HEK293 (cell line): Measurements from ENCODE around the gene LUC7L.

ENCODE experiments used
- CTCF ChIA-PET: fragments of 350-600 bp; formaldehyde crosslinking; extraction: SDS; loops from one replicate; lab custom pipeline; 2021; ENCODE audit warnings: antibody characterized with exemption; lab: Yijun Ruan, JAX
- POLR2A ChIA-PET: fragments of 300-600 bp; formaldehyde crosslinking; extraction: SDS; loops from one replicate; lab custom pipeline; 2020; ENCODE audit warnings: antibody characterized with exemption, inconsistent platforms; lab: Yijun Ruan, JAX
- H3K27ac ChIP-seq: fragments of 200-500 bp; sonication (Bioruptor generic); 2 replicates; pipeline ENCODE4 v1.5.1; 2014; ENCODE audit warnings: low read depth, low read length, control low read depth, inconsistent platforms; ENCODE audit errors: extremely low read depth
- H3K36me3 ChIP-seq, 2 experiments: fragments of 200-500 bp in 1 of 2; sonication (Bioruptor generic) in 1 of 2; 1 replicate in 1 of 2; 2 replicates in 1 of 2; pipeline ENCODE4 v1.5.1; 2014 to 2017; ENCODE audit warnings: inconsistent platforms in 2 of 2, low read length in 2 of 2; ENCODE audit not compliant: control insufficient read depth in 2 of 2, insufficient read depth in 1 of 2
- H3K4me1 ChIP-seq: fragments of 200-500 bp; sonication (Bioruptor generic); 2 replicates; pipeline ENCODE4 v1.5.1; 2014; ENCODE audit warnings: mild to moderate bottlenecking, low read length, inconsistent platforms; ENCODE audit not compliant: control insufficient read depth, insufficient read depth
- H3K4me3 ChIP-seq: 2 replicates; pipeline ENCODE4 v1.5.1; 2011; ENCODE audit warnings: low read depth, mild to moderate bottlenecking, control low read depth, low read length, moderate library complexity
- H3K9me3 ChIP-seq: fragments of 200-500 bp; sonication (Bioruptor generic); 2 replicates; pipeline ENCODE4 v1.5.1; 2014; ENCODE audit warnings: low read depth, low read length, inconsistent platforms; ENCODE audit not compliant: control insufficient read depth, insufficient read depth
- GLI4 ChIP-seq: fragments of 450-650 bp; formaldehyde crosslinking; IDR thresholded peaks from 2 replicates; pipeline ENCODE4 v1.5.1; 2016; ENCODE audit warnings: missing biosample characterization, missing genetic modification characterization
- GLIS2 ChIP-seq: fragments of 450-650 bp; formaldehyde crosslinking; IDR thresholded peaks from 2 replicates; pipeline ENCODE4 v1.5.1; 2016; ENCODE audit warnings: missing biosample characterization, missing genetic modification characterization
- IKZF3 ChIP-seq: fragments of 450-650 bp; IDR thresholded peaks from 2 replicates; pipeline ENCODE4 v1.5.0; 2018; ENCODE audit warnings: missing biosample characterization, mild to moderate bottlenecking, missing genetic modification characterization, moderate library complexity
- KLF10 ChIP-seq: fragments of 450-650 bp; IDR thresholded peaks from 2 replicates; pipeline ENCODE4 v1.5.1; 2018; ENCODE audit warnings: missing biosample characterization, mild to moderate bottlenecking, missing genetic modification characterization
- KLF9 ChIP-seq: fragments of 450-650 bp; formaldehyde crosslinking; IDR thresholded peaks from 2 replicates; pipeline ENCODE4 v1.5.1; 2016; ENCODE audit warnings: missing biosample characterization, missing genetic modification characterization, low read depth
- OVOL3 ChIP-seq: fragments of 450-650 bp; formaldehyde crosslinking; IDR thresholded peaks from 2 replicates; pipeline ENCODE4 v1.5.1; 2016; ENCODE audit warnings: missing biosample characterization, missing genetic modification characterization
- PRDM6 ChIP-seq: fragments of 450-650 bp; formaldehyde crosslinking; IDR thresholded peaks from 2 replicates; pipeline ENCODE4 v1.5.1; 2017; ENCODE audit warnings: missing biosample characterization, missing genetic modification characterization
- ZBTB20 ChIP-seq: fragments of 450-650 bp; formaldehyde crosslinking; IDR thresholded peaks from 2 replicates; pipeline ENCODE4 v1.5.1; 2016; ENCODE audit warnings: missing biosample characterization, missing genetic modification characterization
- ZBTB7A ChIP-seq: fragments of 450-650 bp; formaldehyde crosslinking; IDR thresholded peaks from 2 replicates; pipeline ENCODE4 v1.5.1; 2016; ENCODE audit warnings: low read depth, missing biosample characterization, missing genetic modification characterization
- ZFHX2 ChIP-seq: fragments of 450-650 bp; formaldehyde crosslinking; conservative IDR thresholded peaks from 2 replicates; pipeline ENCODE4 v1.5.1; 2016; ENCODE audit warnings: missing biosample characterization, missing genetic modification characterization
- ZFP3 ChIP-seq: fragments of 450-650 bp; formaldehyde crosslinking; IDR thresholded peaks from 2 replicates; pipeline ENCODE4 v1.5.1; 2016; ENCODE audit warnings: low read depth, missing biosample characterization, missing genetic modification characterization
- ZNF146 ChIP-seq: fragments of 450-650 bp; formaldehyde crosslinking; IDR thresholded peaks from 2 replicates; pipeline ENCODE4 v1.5.1; 2016; ENCODE audit warnings: missing biosample characterization, missing genetic modification characterization
- ZNF174 ChIP-seq: fragments of 450-650 bp; formaldehyde crosslinking; IDR thresholded peaks from 2 replicates; pipeline ENCODE4 v1.5.0; 2017; ENCODE audit warnings: missing biosample characterization, mild to moderate bottlenecking, missing genetic modification characterization
- ZNF184 ChIP-seq: fragments of 450-650 bp; IDR thresholded peaks from 2 replicates; pipeline ENCODE4 v1.5.1; 2018; ENCODE audit warnings: missing biosample characterization, mild to moderate bottlenecking, missing genetic modification characterization
- ZNF214 ChIP-seq: fragments of 450-650 bp; formaldehyde crosslinking; IDR thresholded peaks from 2 replicates; pipeline ENCODE4 v1.5.1; 2017; ENCODE audit warnings: missing biosample characterization, mild to moderate bottlenecking, missing genetic modification characterization, borderline replicate concordance
- ZNF266 ChIP-seq: fragments of 450-650 bp; formaldehyde crosslinking; IDR thresholded peaks from 2 replicates; pipeline ENCODE4 v1.5.1; 2016; ENCODE audit warnings: missing biosample characterization, missing genetic modification characterization, low read depth
- ZNF302 ChIP-seq: fragments of 450-650 bp; formaldehyde crosslinking; IDR thresholded peaks from 2 replicates; pipeline ENCODE4 v1.5.1; 2016; ENCODE audit warnings: missing biosample characterization, missing genetic modification characterization, low read depth
- ZNF530 ChIP-seq: fragments of 450-650 bp; formaldehyde crosslinking; IDR thresholded peaks from 2 replicates; pipeline ENCODE4 v1.5.1; 2016; ENCODE audit warnings: low read depth, missing biosample characterization, missing genetic modification characterization
- ZNF561 ChIP-seq: fragments of 450-650 bp; IDR thresholded peaks from 2 replicates; pipeline ENCODE4 v1.5.1; 2018; ENCODE audit warnings: missing biosample characterization, missing genetic modification characterization, borderline replicate concordance
- ZNF791 ChIP-seq: fragments of 450-650 bp; formaldehyde crosslinking; IDR thresholded peaks from 2 replicates; pipeline ENCODE4 v1.5.1; 2016; ENCODE audit warnings: missing biosample characterization, missing genetic modification characterization
- TF ChIP-seq, protein P1 (sequence below): fragments of 450-650 bp; formaldehyde crosslinking; IDR thresholded peaks from 2 replicates; pipeline ENCODE4 v1.5.1; 2016; ENCODE audit warnings: missing biosample characterization, missing genetic modification characterization
- TF ChIP-seq, protein P2 (sequence below): fragments of 450-650 bp; formaldehyde crosslinking; IDR thresholded peaks from 2 replicates; pipeline ENCODE4 v1.5.1; 2016; ENCODE audit warnings: missing biosample characterization, missing genetic modification characterization

LUC7L gene

DNA sequence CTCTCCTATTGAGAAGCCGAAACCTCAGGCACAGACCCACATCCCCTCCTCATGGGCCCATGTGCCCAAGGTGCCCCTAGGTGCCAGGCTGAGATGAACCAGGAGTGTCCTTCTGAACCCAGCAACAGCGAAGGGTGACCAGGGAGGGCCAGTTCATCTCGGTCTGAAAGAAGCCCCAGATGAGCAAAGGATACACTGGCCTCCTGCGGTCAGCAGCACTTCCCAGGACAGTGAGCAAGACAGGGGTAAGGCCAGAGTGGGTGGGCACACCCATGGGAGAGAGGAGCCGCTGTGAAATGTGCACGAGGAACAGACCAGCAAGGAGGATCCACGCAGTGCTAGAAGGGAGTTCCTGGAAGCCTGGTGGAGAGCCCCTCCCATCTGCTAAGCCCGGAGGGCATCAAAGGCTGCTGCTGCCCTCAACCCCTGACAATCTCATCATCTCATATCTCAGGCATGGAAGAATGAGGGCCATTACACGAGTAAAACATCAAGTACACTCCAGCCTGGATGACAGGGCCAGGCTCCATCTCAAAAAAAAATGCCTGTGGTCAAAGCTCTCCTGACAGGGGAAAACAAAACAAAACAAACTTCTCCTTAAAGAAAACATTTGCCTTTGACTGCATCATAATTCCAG, 80.1 kb downstream of the LUC7L start (continued):
- TF ChIP-seq PRDM6 (tag by site-specific recombination): no peak
- TF ChIP-seq KLF10 (tag by site-specific recombination): no peak
- no peak for TF ChIP-seq ZBTB20 (tag by site-specific recombination)

DNA sequence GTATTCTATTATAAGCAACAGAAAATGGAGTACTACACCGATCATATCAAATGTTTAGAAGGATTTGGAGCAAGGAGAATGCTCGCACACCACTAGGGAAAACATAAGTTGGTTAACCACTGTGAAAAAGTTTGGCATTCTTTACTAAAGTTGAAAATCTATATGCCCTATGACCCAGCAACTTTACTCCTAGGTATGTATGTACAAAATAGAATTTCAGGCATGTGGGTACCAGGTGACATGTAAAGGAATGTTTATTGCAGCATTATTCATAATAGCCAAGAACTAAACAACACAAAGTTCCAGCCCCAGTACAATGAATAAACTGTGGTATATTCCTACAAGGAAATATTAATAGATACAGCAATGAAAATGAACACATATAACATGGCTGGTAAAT, 82.6 kb downstream of the LUC7L start:
- H3K4me1 ChIP-seq: peaks cover 4% of the 10 kb centered on the region; the same call in 1 of the 2 replicates
- no peak overlapping the region for H3K4me3 ChIP-seq
- POLR2A ChIA-PET: no interaction called here
- H3K27ac ChIP-seq: no peak overlapping the region
- no peaks in the 10 kb centered on the region for H3K36me3 ChIP-seq
- TF ChIP-seq ZNF791 (tag by site-specific recombination) (no peak), ZNF214 (tag by site-specific recombination) (no peak), OVOL3 (no peak)
- TF ChIP-seq, all 188 proteins: peak for 0
- CTCF ChIA-PET: no interaction called here
- no peaks in the 10 kb centered on the region for H3K9me3 ChIP-seq

- H3K4me1 ChIP-seq: peaks cover 4% of the 10 kb centered on the region; the same call in 1 of the 2 replicates
- POLR2A ChIA-PET: no interaction called here
Measured at GRCh38 chr16:144797-145252, 84.4 kb downstream of the LUC7L start.

DNA sequence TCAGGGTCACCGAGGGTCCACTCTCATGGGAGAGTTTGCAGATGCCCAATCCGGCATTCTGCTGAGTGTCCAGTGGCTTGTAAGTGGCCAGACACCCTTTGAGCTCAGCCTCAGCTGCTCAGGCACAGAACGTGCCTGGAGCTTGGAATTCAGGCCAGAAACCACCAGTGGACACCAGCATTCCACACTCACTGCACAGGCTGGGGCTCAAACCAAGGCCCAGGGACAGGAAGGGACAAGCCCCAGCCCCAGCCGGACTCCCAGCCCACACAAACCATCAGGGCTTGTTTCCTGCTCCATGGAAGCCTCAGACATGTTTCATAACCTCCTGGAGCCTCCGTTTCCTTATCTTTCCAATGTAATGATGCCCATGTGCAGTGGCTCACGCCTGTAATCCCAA, 85.8 kb downstream of the LUC7L start:
- no peak overlapping the region for H3K27ac ChIP-seq
- no peaks in the 10 kb centered on the region for H3K9me3 ChIP-seq
- peak; percentile 62; the same call in 1 of the 2 replicates for TF ChIP-seq ZFHX2 (tag by site-specific recombination)
- no peak for TF ChIP-seq ZNF302
- ChIA-PET POLR2A (no interaction called here), CTCF (interaction anchor here (1.0 kb wide), 1 partner anchor 35 kb away, joined by 4 read pairs; no protein-coding TSS in a partner anchor)
- no peaks in the 10 kb centered on the region for H3K36me3 ChIP-seq
- H3K4me3 ChIP-seq: no peak overlapping the region
- H3K4me1 ChIP-seq: no peaks in the 10 kb centered on the region

More at GRCh38 chr16:144797-145252, 84.4 kb downstream of the LUC7L start:
- H3K27ac ChIP-seq: no peak overlapping the region
- no peaks in the 10 kb centered on the region for H3K9me3 ChIP-seq
- no peaks in the 10 kb centered on the region for H3K36me3 ChIP-seq
- TF ChIP-seq ZNF146: peak; percentile 49; the same call in 1 of the 2 replicates
- no peak for TF ChIP-seq GLI4 (tag by site-specific recombination)
- H3K4me3 ChIP-seq: no peak overlapping the region
- CTCF ChIA-PET: no interaction called here

- no peaks in the 10 kb centered on the region for H3K36me3 ChIP-seq
- H3K27ac ChIP-seq: no peak overlapping the region
- no peaks in the 10 kb centered on the region for H3K9me3 ChIP-seq
- no peaks in the 10 kb centered on the region for H3K4me1 ChIP-seq
- CTCF ChIA-PET: interaction anchor here (1.0 to 1.1 kb wide), 2 partner anchors 34 to 70 kb away, joined by 3 to 4 read pairs; partner anchors contain the start of gene RHBDF1
- H3K4me3 ChIP-seq: no peak overlapping the region
- POLR2A ChIA-PET: no interaction called here
- TF ChIP-seq ZNF530 (tag by site-specific recombination): no peak
- TF ChIP-seq GLIS2 (tag by site-specific recombination): no peak
- no peak for TF ChIP-seq ZNF174
- TF ChIP-seq ZBTB7A (tag by site-specific recombination): no peak
- no peak for TF ChIP-seq ZFP3 (tag by site-specific recombination)
- TF ChIP-seq, protein P1, sequence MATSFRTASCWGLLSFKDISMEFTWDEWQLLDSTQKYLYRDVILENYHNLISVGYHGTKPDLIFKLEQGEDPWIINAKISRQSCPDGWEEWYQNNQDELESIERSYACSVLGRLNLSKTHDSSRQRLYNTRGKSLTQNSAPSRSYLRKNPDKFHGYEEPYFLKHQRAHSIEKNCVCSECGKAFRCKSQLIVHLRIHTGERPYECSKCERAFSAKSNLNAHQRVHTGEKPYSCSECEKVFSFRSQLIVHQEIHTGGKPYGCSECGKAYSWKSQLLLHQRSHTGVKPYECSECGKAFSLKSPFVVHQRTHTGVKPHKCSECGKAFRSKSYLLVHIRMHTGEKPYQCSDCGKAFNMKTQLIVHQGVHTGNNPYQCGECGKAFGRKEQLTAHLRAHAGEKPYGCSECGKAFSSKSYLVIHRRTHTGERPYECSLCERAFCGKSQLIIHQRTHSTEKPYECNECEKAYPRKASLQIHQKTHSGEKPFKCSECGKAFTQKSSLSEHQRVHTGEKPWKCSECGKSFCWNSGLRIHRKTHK: no peak
- TF ChIP-seq ZNF561 (tag by site-specific recombination): no peak
- TF ChIP-seq ZNF184: no peak
- no peak for TF ChIP-seq KLF9
- no peak for TF ChIP-seq ZNF266 (tag by site-specific recombination)
- TF ChIP-seq IKZF3: no peak
- TF ChIP-seq, protein P2, sequence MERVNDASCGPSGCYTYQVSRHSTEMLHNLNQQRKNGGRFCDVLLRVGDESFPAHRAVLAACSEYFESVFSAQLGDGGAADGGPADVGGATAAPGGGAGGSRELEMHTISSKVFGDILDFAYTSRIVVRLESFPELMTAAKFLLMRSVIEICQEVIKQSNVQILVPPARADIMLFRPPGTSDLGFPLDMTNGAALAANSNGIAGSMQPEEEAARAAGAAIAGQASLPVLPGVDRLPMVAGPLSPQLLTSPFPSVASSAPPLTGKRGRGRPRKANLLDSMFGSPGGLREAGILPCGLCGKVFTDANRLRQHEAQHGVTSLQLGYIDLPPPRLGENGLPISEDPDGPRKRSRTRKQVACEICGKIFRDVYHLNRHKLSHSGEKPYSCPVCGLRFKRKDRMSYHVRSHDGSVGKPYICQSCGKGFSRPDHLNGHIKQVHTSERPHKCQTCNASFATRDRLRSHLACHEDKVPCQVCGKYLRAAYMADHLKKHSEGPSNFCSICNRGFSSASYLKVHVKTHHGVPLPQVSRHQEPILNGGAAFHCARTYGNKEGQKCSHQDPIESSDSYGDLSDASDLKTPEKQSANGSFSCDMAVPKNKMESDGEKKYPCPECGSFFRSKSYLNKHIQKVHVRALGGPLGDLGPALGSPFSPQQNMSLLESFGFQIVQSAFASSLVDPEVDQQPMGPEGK: no peak
Measured at GRCh38 chr16:143047-143446, 86.2 kb downstream of the LUC7L start.
